Gastroesophageal sphincter (tissue), 3 donors: ENCODE measurements around the gene CLSTN1.

Experiments used
- CTCF ChIP-seq, 4 experiments: fragments of 200-600 bp in 2 of 4; fragments of 450-650 bp in 2 of 4; sonication (generic) in 1 of 4; IDR thresholded peaks; one replicate each; pipeline ENCODE4 v1.5.1; 2017 to 2019; ENCODE audit warnings: antibody characterized with exemption in 4 of 4, mild to moderate bottlenecking in 2 of 4, moderate library complexity in 2 of 4
- POLR2A ChIP-seq, 2 donors: fragments of 450-650 bp; IDR thresholded peaks; one replicate each; pipeline ENCODE4 v1.6.1; 2017; ENCODE audit warnings: antibody characterized with exemption in 2 of 2, mild to moderate bottlenecking in 2 of 2, moderate library complexity in 1 of 2
- POLR2AphosphoS5 ChIP-seq: sonication (generic); formaldehyde crosslinking; IDR thresholded peaks from one replicate; pipeline ENCODE4 v1.6.1; 2017; ENCODE audit warnings: antibody characterized with exemption

- no peak for TF ChIP-seq POLR2AphosphoS5
- no peak for TF ChIP-seq CTCF (IDR thresholded peaks at IDR 0.05)
- no peak for TF ChIP-seq POLR2A (IDR thresholded peaks at IDR 0.05)
These were observed 26.8 kb upstream of the CLSTN1 start for GRCh38 chr1:9850442-9851162.
